Neural cell (in vitro differentiated cells): ENCODE results near the gene HOXC9.

ENCODE experiments used
- CTCF ChIP-seq: fragments of 450-650 bp; IDR thresholded peaks from 2 replicates; pipeline ENCODE4 v1.5.1; 2014; ENCODE audit warnings: antibody characterized with exemption, mild to moderate bottlenecking, moderate library complexity; ENCODE audit not compliant: poor library complexity, severe bottlenecking
- POLR2AphosphoS5 ChIP-seq: IDR thresholded peaks from 2 replicates; pipeline ENCODE4 v1.6.1; 2012
- REST ChIP-seq: IDR thresholded peaks from 2 replicates; pipeline ENCODE4 v1.6.1; 2012; ENCODE audit warnings: borderline replicate concordance
- TAF1 ChIP-seq: IDR thresholded peaks from 2 replicates; pipeline ENCODE4 v1.6.1; 2012; ENCODE audit warnings: low read depth

GRCh38 chr12:54018468-54018984, 18.6 kb downstream of the HOXC9 start:
- no peak for TF ChIP-seq CTCF
- no peak for TF ChIP-seq REST
- peak; percentile 27 for TF ChIP-seq POLR2AphosphoS5
- TF ChIP-seq TAF1, result no peak
